Measurements from ENCODE around the gene FAM161A. TPM values are rescaled to one million over a fixed set of nuclear protein-coding genes. Genes with fewer than 3 reads are reported as not detected.
"Not testable (repeated sequence)": the region's sequence is repeated elsewhere in the genome, so short reads cannot be mapped to it uniquely, and the experiment has no call there.

Gene FAM161A
- total RNA-seq, 2 experiments from 2014 or later: 3.8 to 5.1 TPM

DNA sequence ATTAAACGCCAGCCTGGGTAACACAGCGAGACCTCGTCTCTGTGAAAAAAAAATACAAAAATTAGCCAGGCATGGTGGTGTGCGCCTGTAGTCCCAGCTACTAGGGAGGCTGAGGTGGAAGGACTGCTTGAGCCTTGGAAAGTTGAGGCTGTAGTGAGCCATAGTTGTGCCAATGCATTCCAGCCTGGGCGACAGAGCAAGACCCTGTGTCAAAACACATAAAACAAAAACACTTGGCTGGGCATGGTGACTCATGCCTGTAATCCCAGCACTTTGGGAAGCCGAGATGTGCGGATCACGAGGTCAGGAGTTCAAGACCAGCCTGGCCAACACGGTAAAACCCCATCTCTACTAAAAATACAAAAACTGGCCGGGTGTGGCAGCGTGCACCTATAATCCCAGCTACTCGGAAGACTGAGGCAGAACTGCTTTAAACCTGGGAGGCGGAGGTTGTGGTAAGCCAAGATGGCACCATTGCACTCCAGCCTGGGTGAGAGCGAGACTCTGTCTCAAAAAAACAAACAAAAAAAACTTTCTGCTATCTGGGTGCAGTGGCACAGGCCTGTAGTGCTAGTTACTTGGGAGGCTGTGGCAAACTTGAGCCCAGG is 12.7 kb upstream of the FAM161A start:
- not testable (repeated sequence) for H3K9me3 Mint-ChIP-seq; H3K27me3 Mint-ChIP-seq; DNase-seq; H3K4me1 Mint-ChIP-seq; H3K4me3 Mint-ChIP-seq; H3K27ac Mint-ChIP-seq; ATAC-seq (ENCODE audit: low read depth)
- POLR2A ChIA-PET: interaction anchor here (2.3 kb wide), 1 partner anchor 12 kb away, joined by 6 read pairs; no protein-coding TSS in a partner anchor
- H3K36me3 Mint-ChIP-seq: peaks cover 53% of the 10 kb centered on the region

DNA sequence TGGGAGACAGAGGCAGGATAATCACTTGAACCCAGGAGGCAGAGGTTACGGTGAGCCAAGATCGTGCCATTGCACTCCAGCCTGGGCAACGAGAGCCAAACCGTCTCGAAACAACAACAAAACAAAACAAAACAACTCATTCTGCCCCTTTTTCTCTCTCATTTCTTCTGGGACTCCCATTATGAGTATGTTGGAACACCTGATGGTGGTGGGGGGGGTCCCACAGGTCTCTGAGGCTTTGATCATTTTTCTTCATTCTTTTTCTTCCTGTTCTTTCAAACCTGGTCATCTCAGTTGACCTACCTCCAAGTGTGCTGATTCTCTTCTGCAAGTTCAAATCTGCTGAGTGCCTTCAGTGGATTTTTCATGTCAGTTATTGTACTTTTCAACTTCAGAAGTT is 8.2 kb upstream of the FAM161A start:
- H3K9me3 Mint-ChIP-seq: no peaks in the 10 kb centered on the region
- no peak overlapping the region for H3K27ac Mint-ChIP-seq
- POLR2A ChIA-PET: no interaction called here
- DNase-seq (no peak), ATAC-seq (ENCODE audit: low read depth) (no peak)
- H3K4me3 Mint-ChIP-seq: no peak overlapping the region
- H3K4me1 Mint-ChIP-seq: peaks cover 4% of the 10 kb centered on the region
- no peaks in the 10 kb centered on the region for H3K27me3 Mint-ChIP-seq
- peaks cover 41% of the 10 kb centered on the region for H3K36me3 Mint-ChIP-seq

DNA sequence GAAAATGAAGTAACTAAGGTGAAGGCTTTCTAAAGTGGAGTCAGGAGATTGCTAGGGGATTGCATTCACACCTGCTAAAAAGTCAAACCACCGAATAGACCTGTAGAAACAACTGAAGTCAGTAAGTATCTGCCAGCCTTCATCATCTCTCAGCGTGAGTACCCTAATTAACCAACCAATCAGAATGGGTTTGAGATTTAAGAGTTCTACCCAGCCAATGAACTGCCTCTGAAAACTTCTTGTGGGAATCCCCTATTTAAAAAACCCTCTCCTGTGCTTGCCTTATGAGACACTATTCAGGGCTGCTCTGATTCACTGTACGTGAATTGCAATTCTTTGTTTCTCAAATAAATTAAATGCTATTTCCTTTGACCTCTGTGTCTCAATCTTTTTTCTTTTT is 3.4 kb upstream of the FAM161A start:
- peaks cover 14% of the 10 kb centered on the region for H3K36me3 Mint-ChIP-seq
- DNase-seq (no peak), ATAC-seq (ENCODE audit: low read depth) (no peak)
- no peaks in the 10 kb centered on the region for H3K27me3 Mint-ChIP-seq
- H3K4me1 Mint-ChIP-seq: peaks cover 21% of the 10 kb centered on the region
- H3K4me3 Mint-ChIP-seq: no peak overlapping the region
- no peak overlapping the region for H3K27ac Mint-ChIP-seq
- POLR2A ChIA-PET: no interaction called here
- H3K9me3 Mint-ChIP-seq: no peaks in the 10 kb centered on the region

DNA sequence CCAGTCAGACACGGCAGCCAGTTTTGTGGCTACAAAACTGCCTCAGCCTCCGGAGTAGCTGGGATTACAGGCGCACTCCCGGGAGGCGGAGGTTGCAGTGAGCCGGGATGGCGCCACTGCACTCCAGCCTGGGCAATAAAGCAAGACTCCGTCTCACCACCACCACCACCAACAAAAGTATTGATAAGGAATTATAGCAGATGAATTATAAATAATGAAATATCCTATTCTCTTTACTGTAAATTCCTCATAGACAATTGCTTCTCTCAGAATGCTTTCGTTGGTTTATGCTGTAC is 1.4 kb upstream of the FAM161A start:
- DNase-seq: no peak
- H3K4me3 Mint-ChIP-seq: peak overlapping the region; percentile 86
- ATAC-seq (ENCODE audit: low read depth): no peak
- no peaks in the 10 kb centered on the region for H3K27me3 Mint-ChIP-seq
- peaks cover 21% of the 10 kb centered on the region for H3K4me1 Mint-ChIP-seq
- peak overlapping the region; percentile 97 for H3K27ac Mint-ChIP-seq
- H3K9me3 Mint-ChIP-seq: no peaks in the 10 kb centered on the region
- H3K36me3 Mint-ChIP-seq: peaks cover 8% of the 10 kb centered on the region
- POLR2A ChIA-PET: interaction anchor here (1.5 to 3.1 kb wide), 2 partner anchors 12 to 317 kb away, joined by 6 to 10 read pairs; partner anchors contain the start of gene XPO1

GRCh38 chr2:61854564-61855317 is 881 bp upstream of the FAM161A start:
- DNase-seq: peak; percentile 80

GRCh38 chr2:61853086-61853846 is 594 bp downstream of the FAM161A start:
- Mint-ChIP-seq H3K27me3 (no peaks in the 10 kb centered on the region), H3K4me3 (peak overlapping the region; percentile 86), H3K4me1 (peaks cover 18% of the 10 kb centered on the region), H3K36me3 (peaks cover 2% of the 10 kb centered on the region), H3K9me3 (no peaks in the 10 kb centered on the region), H3K27ac (peak overlapping the region; percentile 97)
- POLR2A ChIA-PET: interaction anchor here (0.8 to 3.1 kb wide), 5 partner anchors 12 to 676 kb away, joined by 3 to 10 read pairs (median 4); partner anchors contain the start of gene XPO1
- DNase-seq (no peak), ATAC-seq (ENCODE audit: low read depth) (peak; percentile 46)

More at GRCh38 chr2:61854564-61855317, 881 bp upstream of the FAM161A start:
- peak; percentile 90 for ATAC-seq (ENCODE audit: low read depth)
- Mint-ChIP-seq H3K27ac (peak overlapping the region; percentile 97), H3K36me3 (peaks cover 5% of the 10 kb centered on the region), H3K27me3 (no peaks in the 10 kb centered on the region), H3K9me3 (no peaks in the 10 kb centered on the region), H3K4me1 (peaks cover 17% of the 10 kb centered on the region), H3K4me3 (peak overlapping the region; percentile 86)
- POLR2A ChIA-PET: interaction anchor here (0.9 to 3.1 kb wide), 4 partner anchors 12 to 677 kb away, joined by 3 to 10 read pairs (median 6); partner anchors contain the start of genes COMMD1 and XPO1

DNA sequence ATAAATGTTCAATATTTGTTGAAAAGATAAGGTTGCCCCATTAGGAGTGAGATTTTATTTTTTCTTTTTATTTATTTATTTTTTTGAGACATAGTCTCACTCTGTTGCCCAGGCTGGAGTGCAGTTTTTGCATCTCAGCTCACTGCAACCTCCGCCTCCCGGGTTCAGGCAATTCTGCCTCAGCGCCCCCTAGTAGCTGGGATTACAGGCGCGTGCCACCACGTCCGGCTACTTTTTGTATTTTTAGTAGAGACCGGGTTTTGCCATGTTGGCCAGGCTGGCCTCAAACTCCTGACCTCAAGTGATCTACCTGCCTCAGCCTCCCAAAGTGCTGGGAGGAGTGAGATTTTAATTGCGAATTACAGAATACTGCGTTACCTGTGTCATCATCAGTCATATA is 2.6 kb downstream of the FAM161A start:
- H3K27ac Mint-ChIP-seq; H3K4me3 Mint-ChIP-seq; DNase-seq; H3K27me3 Mint-ChIP-seq; ATAC-seq (ENCODE audit: low read depth); H3K9me3 Mint-ChIP-seq; H3K36me3 Mint-ChIP-seq; POLR2A ChIA-PET: not testable (repeated sequence)
- H3K4me1 Mint-ChIP-seq: peaks cover 18% of the 10 kb centered on the region

GRCh38 chr2:61845320-61845719 is 8.5 kb downstream of the FAM161A start:
- no peaks in the 10 kb centered on the region for H3K36me3 Mint-ChIP-seq
- H3K4me3 Mint-ChIP-seq: no peak overlapping the region
- POLR2A ChIA-PET: no interaction called here
- no peak for ATAC-seq (ENCODE audit: low read depth)
- H3K4me1 Mint-ChIP-seq: peaks cover 3% of the 10 kb centered on the region
- H3K27me3 Mint-ChIP-seq: no peaks in the 10 kb centered on the region
- no peak for DNase-seq
- no peaks in the 10 kb centered on the region for H3K9me3 Mint-ChIP-seq
- H3K27ac Mint-ChIP-seq: no peak overlapping the region

DNA sequence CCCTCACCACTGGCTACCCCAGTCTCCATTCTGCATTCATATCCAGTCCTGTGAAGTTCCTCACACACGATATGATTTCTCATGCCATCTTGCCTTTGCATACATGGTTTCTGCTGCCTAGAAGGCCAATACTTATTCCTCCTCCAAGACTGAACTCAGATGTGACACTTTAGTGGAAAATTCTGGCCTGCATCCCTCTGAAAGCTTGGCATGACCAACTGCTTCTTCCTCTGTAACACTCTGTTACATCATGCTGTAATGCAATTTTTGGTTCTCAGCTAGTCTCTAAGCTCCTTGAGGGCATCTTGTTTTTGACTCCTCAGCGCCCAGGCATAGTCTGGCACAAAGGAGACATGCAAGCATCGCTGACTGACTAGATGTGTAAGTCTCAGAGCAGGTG is 12.6 kb downstream of the FAM161A start:
- Mint-ChIP-seq H3K27ac (no peak overlapping the region), H3K36me3 (no peaks in the 10 kb centered on the region), H3K27me3 (no peaks in the 10 kb centered on the region), H3K4me1 (peaks cover 1% of the 10 kb centered on the region), H3K9me3 (no peaks in the 10 kb centered on the region), H3K4me3 (no peak overlapping the region)
- ATAC-seq (ENCODE audit: low read depth) (no peak), DNase-seq (no peak)
- POLR2A ChIA-PET: no interaction called here

GRCh38 chr2:61834893-61835292 is 19.0 kb downstream of the FAM161A start:
- ATAC-seq (ENCODE audit: low read depth): no peak
- Mint-ChIP-seq H3K9me3 (no peaks in the 10 kb centered on the region), H3K27me3 (no peaks in the 10 kb centered on the region), H3K36me3 (peaks cover 8% of the 10 kb centered on the region), H3K4me3 (no peak overlapping the region), H3K4me1 (no peaks in the 10 kb centered on the region), H3K27ac (no peak overlapping the region)
- no peak for DNase-seq
- POLR2A ChIA-PET: no interaction called here

DNA sequence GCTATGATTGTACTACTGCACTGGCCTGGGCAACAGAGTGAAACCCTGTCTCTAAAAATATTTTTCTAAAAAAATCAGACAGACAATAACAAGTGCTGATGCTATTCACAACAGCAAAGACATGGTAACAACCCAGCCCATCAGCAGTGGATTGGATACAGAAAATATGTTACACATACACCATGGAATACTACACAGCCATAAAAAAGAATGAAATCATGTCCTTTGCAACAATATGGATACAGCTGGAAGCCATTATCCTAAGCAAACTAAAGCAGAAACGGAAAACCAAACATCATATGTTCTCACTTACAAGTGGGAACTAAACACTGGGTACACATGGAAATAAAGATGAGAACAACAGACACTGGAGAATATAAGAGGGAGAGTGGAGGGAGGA is 19.9 kb downstream of the FAM161A start:
- Mint-ChIP-seq H3K4me1 (no peaks in the 10 kb centered on the region), H3K27me3 (no peaks in the 10 kb centered on the region), H3K36me3 (peaks cover 8% of the 10 kb centered on the region), H3K4me3 (no peak overlapping the region), H3K27ac (no peak overlapping the region), H3K9me3 (no peaks in the 10 kb centered on the region)
- POLR2A ChIA-PET: no interaction called here
- no peak for DNase-seq
- ATAC-seq (ENCODE audit: low read depth): no peak

- DNase-seq: no peak
- Mint-ChIP-seq H3K27me3 (no peaks in the 10 kb centered on the region), H3K36me3 (peaks cover 8% of the 10 kb centered on the region), H3K27ac (no peak overlapping the region), H3K9me3 (no peaks in the 10 kb centered on the region), H3K4me3 (no peak overlapping the region), H3K4me1 (no peaks in the 10 kb centered on the region)
- no peak for ATAC-seq (ENCODE audit: low read depth)
- POLR2A ChIA-PET: no interaction called here
These were observed 21.5 kb downstream of the FAM161A start for GRCh38 chr2:61832183-61832841.

- no peak overlapping the region for H3K4me3 Mint-ChIP-seq
- H3K9me3 Mint-ChIP-seq: no peaks in the 10 kb centered on the region
- peaks cover 11% of the 10 kb centered on the region for H3K27me3 Mint-ChIP-seq
- no peaks in the 10 kb centered on the region for H3K4me1 Mint-ChIP-seq
- POLR2A ChIA-PET: no interaction called here
- no peaks in the 10 kb centered on the region for H3K36me3 Mint-ChIP-seq
- ATAC-seq (ENCODE audit: low read depth) (no peak), DNase-seq (no peak)
- no peak overlapping the region for H3K27ac Mint-ChIP-seq
These were observed 31.6 kb downstream of the FAM161A start for GRCh38 chr2:61822255-61822654.

All from activated naive CD8-positive, alpha-beta T cell treated with anti-CD3 and anti-CD28 coated beads, Interleukin-2, amount 10 ng/mL, durations not matched to agents 7 days and 5 days (primary cell).